GM23248 (cell line): Measurements from ENCODE around the gene TSPEAR.
"Not testable (repeated sequence)": the region's sequence is repeated elsewhere in the genome, so short reads cannot be mapped to it uniquely, and the experiment has no call there.

Experiments used
- EZH2 ChIP-seq: fragments of 200-600 bp; sonication (generic); IDR thresholded peaks from 2 replicates; pipeline ENCODE4 v1.6.1; 2018; ENCODE audit warnings: antibody characterized with exemption, mild to moderate bottlenecking; ENCODE audit not compliant: insufficient read depth, poor library complexity, severe bottlenecking
- EZH2phosphoT487 ChIP-seq: fragments of 200-600 bp; sonication (generic); IDR thresholded peaks from 2 replicates; pipeline ENCODE4 v1.6.1; 2018; ENCODE audit warnings: antibody characterized with exemption, moderate library complexity, mild to moderate bottlenecking, low read depth; ENCODE audit not compliant: insufficient read depth

GRCh38 chr21:44627831-44628233 is 83.5 kb downstream of the TSPEAR start:
- not testable (repeated sequence) for TF ChIP-seq EZH2, EZH2phosphoT487
